AG10803 (cell line): ENCODE measurements around the gene OSCAR.

Source experiments
- DNase-seq: peaks from one replicate; pipeline ENCODE4 v3.0.0; 2010; ENCODE audit warnings: low read depth
- H3K4me3 ChIP-seq: 2 replicates; pipeline ENCODE4 v1.5.1; 2011; ENCODE audit warnings: mild to moderate bottlenecking, low read length, control low read depth
- CTCF ChIP-seq: conservative IDR thresholded peaks from 2 replicates; pipeline ENCODE4 v1.5.1; 2011; ENCODE audit warnings: mild to moderate bottlenecking, low read length, control low read depth, inconsistent platforms

Gene OSCAR

GRCh38 chr19:54096617-54097106, 3.9 kb downstream of the OSCAR start:
- H3K4me3 ChIP-seq: peak overlapping the region; percentile 57
- peak; percentile 68 for DNase-seq
- peak; percentile 57 for TF ChIP-seq CTCF

DNA sequence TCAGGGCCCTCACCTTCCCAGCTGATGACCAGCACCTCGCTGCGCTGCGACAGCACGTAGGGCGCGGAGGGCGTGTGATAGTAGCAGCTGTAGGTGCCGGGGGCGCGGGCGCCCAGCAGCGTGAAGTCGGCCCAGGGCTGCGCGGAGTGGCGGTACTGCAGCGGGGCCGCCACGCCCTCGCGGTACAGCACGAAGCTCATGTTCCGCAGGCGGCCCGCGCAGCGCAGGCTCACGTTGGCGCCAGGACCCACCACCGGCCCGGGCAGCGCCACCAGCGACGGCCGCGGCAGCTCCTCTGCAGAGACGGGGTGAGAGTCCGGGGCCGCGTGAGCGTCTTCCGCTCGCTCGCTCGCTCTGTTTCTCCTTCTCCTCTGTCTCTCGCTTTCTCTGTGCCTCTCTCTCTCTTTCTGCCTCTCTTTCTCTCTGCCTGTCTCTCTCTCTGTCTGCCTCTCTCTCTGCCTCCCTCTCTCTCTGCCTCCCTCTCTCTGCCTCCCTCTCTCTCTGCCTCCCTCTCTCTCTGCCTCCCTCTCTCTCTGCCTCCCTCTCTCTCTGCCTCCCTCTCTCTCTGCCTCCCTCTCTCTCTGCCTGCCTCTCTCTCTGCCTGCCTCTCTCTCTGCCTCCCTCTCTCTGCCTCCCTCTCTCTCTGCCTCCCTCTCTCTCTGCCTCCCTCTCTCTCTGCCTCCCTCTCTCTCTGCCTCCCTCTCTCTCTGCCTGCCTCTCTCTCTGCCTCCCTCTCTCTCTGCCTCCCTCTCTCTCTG, 4.6 kb downstream of the OSCAR start:
- H3K4me3 ChIP-seq: peak overlapping the region; percentile 57
- peak; percentile 52 for DNase-seq

GRCh38 chr19:54095136-54095858, 5.3 kb downstream of the OSCAR start:
- DNase-seq: no peak
- TF ChIP-seq CTCF: no peak
- H3K4me3 ChIP-seq: peak overlapping the region; percentile 49

- no peak for DNase-seq
- no peak for TF ChIP-seq CTCF
- H3K4me3 ChIP-seq: no peak overlapping the region
These were observed 6.1 kb downstream of the OSCAR start for GRCh38 chr19:54094426-54095000.

- TF ChIP-seq CTCF: no peak
- no peak for DNase-seq
- no peak overlapping the region for H3K4me3 ChIP-seq
These were observed 16.2 kb downstream of the OSCAR start for GRCh38 chr19:54084410-54084809.

DNA sequence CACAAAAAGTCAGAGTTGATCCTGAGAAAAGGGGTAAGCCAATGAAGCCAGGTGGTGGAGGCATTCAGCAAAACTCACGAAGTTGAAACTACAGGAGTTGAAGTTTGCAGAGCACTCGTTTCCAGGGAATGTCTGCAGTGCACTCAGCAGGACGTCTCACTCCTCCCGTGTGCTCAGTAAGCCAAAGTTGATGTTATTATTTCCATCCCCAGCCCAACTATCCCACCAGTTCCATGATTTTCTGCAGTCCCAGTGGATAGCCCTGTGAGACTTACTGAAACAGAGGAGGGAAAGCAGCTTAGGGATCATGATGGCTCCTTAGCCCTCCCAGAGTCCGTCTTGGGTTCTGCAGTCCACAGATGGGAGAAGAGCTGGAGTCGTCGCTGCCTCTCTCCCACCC, 19.6 kb downstream of the OSCAR start, which contains the start of gene TARM1:
TSS of gene TARM1 (minus strand) at position 334 of the 400 bp plus-strand sequence. CDS start at position 309, 25 bp downstream.
- DNase-seq: no peak
- no peak within 1 kb of the TSS for H3K4me3 ChIP-seq
- TF ChIP-seq CTCF: no peak

DNA sequence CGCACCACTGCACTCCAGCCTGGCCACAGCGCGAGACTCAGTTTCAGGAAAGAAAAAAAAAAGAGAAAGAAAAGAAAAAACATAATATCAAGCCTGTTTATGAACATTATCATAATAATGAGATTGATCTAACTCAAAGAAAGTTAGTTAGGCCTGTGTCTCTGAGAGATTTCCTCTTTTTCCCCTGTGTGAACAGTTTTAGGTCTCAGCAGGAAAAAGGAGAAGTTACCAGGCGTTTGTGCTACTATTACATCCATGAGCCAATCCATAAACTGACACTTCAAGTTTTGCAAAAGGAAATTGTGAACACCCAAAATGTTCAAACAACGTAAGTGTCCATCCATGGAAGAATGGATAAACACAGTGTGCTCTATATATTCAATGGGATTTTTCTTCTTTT, 23.3 kb downstream of the OSCAR start:
- H3K4me3 ChIP-seq: no peak overlapping the region
- DNase-seq: no peak
- TF ChIP-seq CTCF: no peak
